HEK293 (cell line): ENCODE measurements around the gene ANAPC10.

ENCODE experiments used
- BCL11B ChIP-seq: fragments of 450-650 bp; formaldehyde crosslinking; IDR thresholded peaks from 2 replicates; pipeline ENCODE4 v1.5.1; 2016; ENCODE audit warnings: low read depth, missing biosample characterization, missing genetic modification characterization
- FEZF1 ChIP-seq: fragments of 450-650 bp; formaldehyde crosslinking; IDR thresholded peaks from 2 replicates; pipeline ENCODE4 v1.5.1; 2016; ENCODE audit warnings: missing biosample characterization, missing genetic modification characterization
- PRDM1 ChIP-seq: fragments of 450-650 bp; formaldehyde crosslinking; IDR thresholded peaks from 2 replicates; pipeline ENCODE4; 2016; ENCODE audit warnings: missing biosample characterization, missing genetic modification characterization
- PRDM4 ChIP-seq: fragments of 450-650 bp; formaldehyde crosslinking; IDR thresholded peaks from 2 replicates; pipeline ENCODE4 v1.5.1; 2017; ENCODE audit warnings: missing biosample characterization, missing genetic modification characterization
- PRDM6 ChIP-seq: fragments of 450-650 bp; formaldehyde crosslinking; IDR thresholded peaks from 2 replicates; pipeline ENCODE4 v1.5.1; 2017; ENCODE audit warnings: missing biosample characterization, missing genetic modification characterization
- TCF7L2 ChIP-seq: IDR thresholded peaks from 2 replicates; pipeline ENCODE4 v1.6.1; 2011; ENCODE audit warnings: low read depth, mild to moderate bottlenecking, inconsistent platforms, low read length, moderate library complexity, borderline replicate concordance
- TRIM28 ChIP-seq: IDR thresholded peaks from 2 replicates; pipeline ENCODE4 v1.6.1; 2011; ENCODE audit warnings: low read length, control low read depth, borderline replicate concordance
- YY1 ChIP-seq: fragments of 450-650 bp; formaldehyde crosslinking; IDR thresholded peaks from 2 replicates; pipeline ENCODE4 v1.5.1; 2018; ENCODE audit warnings: missing biosample characterization, missing genetic modification characterization
- ZFP3 ChIP-seq: fragments of 450-650 bp; formaldehyde crosslinking; IDR thresholded peaks from 2 replicates; pipeline ENCODE4 v1.5.1; 2016; ENCODE audit warnings: low read depth, missing biosample characterization, missing genetic modification characterization
- ZIC2 ChIP-seq: fragments of 450-650 bp; formaldehyde crosslinking; IDR thresholded peaks from 2 replicates; pipeline ENCODE4 v1.5.1; 2016; ENCODE audit warnings: missing biosample characterization, missing genetic modification characterization
- ZNF112 ChIP-seq: fragments of 450-650 bp; formaldehyde crosslinking; IDR thresholded peaks from 2 replicates; pipeline ENCODE4 v1.5.0; 2017; ENCODE audit warnings: missing biosample characterization, missing genetic modification characterization
- ZNF140 ChIP-seq: fragments of 450-650 bp; formaldehyde crosslinking; IDR thresholded peaks from 2 replicates; pipeline ENCODE4 v1.5.1; 2016; ENCODE audit warnings: missing biosample characterization, missing genetic modification characterization
- ZNF157 ChIP-seq: fragments of 450-650 bp; formaldehyde crosslinking; IDR thresholded peaks from 2 replicates; pipeline ENCODE4 v1.5.1; 2016; ENCODE audit warnings: missing biosample characterization, missing genetic modification characterization
- ZNF184 ChIP-seq: fragments of 450-650 bp; IDR thresholded peaks from 2 replicates; pipeline ENCODE4 v1.5.1; 2018; ENCODE audit warnings: missing biosample characterization, mild to moderate bottlenecking, missing genetic modification characterization
- ZNF223 ChIP-seq: fragments of 450-650 bp; formaldehyde crosslinking; IDR thresholded peaks from 2 replicates; pipeline ENCODE4 v1.5.1; 2016; ENCODE audit warnings: missing biosample characterization, missing genetic modification characterization
- ZNF23 ChIP-seq: fragments of 450-650 bp; formaldehyde crosslinking; IDR thresholded peaks from 2 replicates; pipeline ENCODE4 v1.5.1; 2016; ENCODE audit warnings: missing biosample characterization, missing genetic modification characterization, borderline replicate concordance
- ZNF266 ChIP-seq: fragments of 450-650 bp; formaldehyde crosslinking; IDR thresholded peaks from 2 replicates; pipeline ENCODE4 v1.5.1; 2016; ENCODE audit warnings: missing biosample characterization, missing genetic modification characterization, low read depth
- ZNF324 ChIP-seq: fragments of 450-650 bp; formaldehyde crosslinking; IDR thresholded peaks from 2 replicates; pipeline ENCODE4 v1.5.1; 2016; ENCODE audit warnings: missing biosample characterization, missing genetic modification characterization
- ZNF341 ChIP-seq: fragments of 450-650 bp; formaldehyde crosslinking; IDR thresholded peaks from 2 replicates; pipeline ENCODE4; 2016; ENCODE audit warnings: low read depth, missing biosample characterization, missing genetic modification characterization
- ZNF37A ChIP-seq: fragments of 450-650 bp; IDR thresholded peaks from 2 replicates; pipeline ENCODE4 v1.5.1; 2018; ENCODE audit warnings: missing biosample characterization, missing genetic modification characterization
- ZNF404 ChIP-seq: fragments of 450-650 bp; formaldehyde crosslinking; IDR thresholded peaks from 2 replicates; pipeline ENCODE4 v1.5.1; 2017; ENCODE audit warnings: missing biosample characterization, missing genetic modification characterization
- ZNF449 ChIP-seq: fragments of 450-650 bp; formaldehyde crosslinking; IDR thresholded peaks from 2 replicates; pipeline ENCODE4 v1.5.1; 2017; ENCODE audit warnings: missing biosample characterization, mild to moderate bottlenecking, missing genetic modification characterization, moderate library complexity
- ZNF510 ChIP-seq: fragments of 450-650 bp; formaldehyde crosslinking; IDR thresholded peaks from 2 replicates; pipeline ENCODE4 v1.5.1; 2018; ENCODE audit warnings: mild to moderate bottlenecking, missing genetic modification characterization, missing biosample characterization; ENCODE audit not compliant: insufficient replicate concordance
- ZNF518A ChIP-seq: fragments of 450-650 bp; formaldehyde crosslinking; conservative IDR thresholded peaks from 2 replicates; pipeline ENCODE4 v1.5.1; 2016; ENCODE audit warnings: low read depth, missing biosample characterization, missing genetic modification characterization
- ZNF530 ChIP-seq: fragments of 450-650 bp; formaldehyde crosslinking; IDR thresholded peaks from 2 replicates; pipeline ENCODE4 v1.5.1; 2016; ENCODE audit warnings: low read depth, missing biosample characterization, missing genetic modification characterization
- ZNF561 ChIP-seq: fragments of 450-650 bp; IDR thresholded peaks from 2 replicates; pipeline ENCODE4 v1.5.1; 2018; ENCODE audit warnings: missing biosample characterization, missing genetic modification characterization, borderline replicate concordance
- ZNF596 ChIP-seq: fragments of 450-650 bp; IDR thresholded peaks from 2 replicates; pipeline ENCODE4 v1.5.0; 2018; ENCODE audit warnings: missing biosample characterization, mild to moderate bottlenecking, missing genetic modification characterization, moderate library complexity
- ZNF610 ChIP-seq: fragments of 450-650 bp; formaldehyde crosslinking; IDR thresholded peaks from 2 replicates; pipeline ENCODE4 v1.5.1; 2016; ENCODE audit warnings: missing biosample characterization, missing genetic modification characterization, borderline replicate concordance
- ZNF670 ChIP-seq: fragments of 450-650 bp; formaldehyde crosslinking; IDR thresholded peaks from 2 replicates; pipeline ENCODE4 v1.5.1; 2016; ENCODE audit warnings: missing biosample characterization, missing genetic modification characterization, low read depth
- ZNF707 ChIP-seq: fragments of 450-650 bp; formaldehyde crosslinking; IDR thresholded peaks from 2 replicates; pipeline ENCODE4 v1.5.1; 2016; ENCODE audit warnings: missing biosample characterization, missing genetic modification characterization
- ZSCAN16 ChIP-seq: fragments of 450-650 bp; formaldehyde crosslinking; IDR thresholded peaks from 2 replicates; pipeline ENCODE4 v1.5.1; 2016; ENCODE audit warnings: missing biosample characterization, missing genetic modification characterization
- ZXDB ChIP-seq: fragments of 450-650 bp; formaldehyde crosslinking; IDR thresholded peaks from 2 replicates; pipeline ENCODE4 v1.5.1; 2016; ENCODE audit warnings: missing biosample characterization, missing genetic modification characterization

The ANAPC10 gene

GRCh38 chr4:145066063-145066501 is 31.9 kb downstream of the ANAPC10 start (continued):
- TF ChIP-seq ZNF518A (tag by site-specific recombination) (no peak), ZNF530 (tag by site-specific recombination) (no peak), ZNF341 (tag by site-specific recombination) (no peak), ZNF140 (tag by site-specific recombination) (no peak), PRDM4 (0 out of 2 replicates have a peak, but pooled peaks have one; percentile 13), ZNF184 (no peak), PRDM6 (tag by site-specific recombination) (peak; percentile 96), ZNF23 (tag by site-specific recombination) (no peak), ZNF449 (no peak), ZNF610 (tag by site-specific recombination) (no peak), YY1 (no peak), FEZF1 (tag by site-specific recombination) (peak; percentile 69), PRDM1 (tag by site-specific recombination) (peak; percentile 72), ZIC2 (tag by site-specific recombination) (no peak), ZXDB (tag by site-specific recombination) (no peak), ZNF157 (tag by site-specific recombination) (no peak), ZNF223 (tag by site-specific recombination) (no peak), ZSCAN16 (tag by site-specific recombination) (no peak), ZNF561 (tag by site-specific recombination) (0 out of 2 replicates have a peak, but pooled peaks have one; percentile 29), ZNF707 (tag by site-specific recombination) (no peak), TCF7L2 (peak; percentile 89), ZNF510 (no peak), ZNF266 (tag by site-specific recombination) (no peak), ZFP3 (no peak), BCL11B (tag by site-specific recombination) (0 out of 2 replicates have a peak, but pooled peaks have one; percentile 23), ZNF112 (tag by site-specific recombination) (no peak), ZNF596 (tag by site-specific recombination) (no peak), ZNF37A (tag by site-specific recombination) (no peak), ZNF404 (tag by site-specific recombination) (no peak), TRIM28 (peak; percentile 79; the same call in 1 of the 2 replicates), ZNF324 (tag by site-specific recombination) (no peak), ZNF670 (tag by site-specific recombination) (no peak)
